Stomach smooth muscle (tissue), 2 donors: Measurements from ENCODE around the gene RAD50.
A peak's percentile ranks its signal among the peaks of the same experiment; 100 is the strongest.
"Not testable (repeated sequence)": the region's sequence is repeated elsewhere in the genome, so short reads cannot be mapped to it uniquely, and the experiment has no call there.

ENCODE experiments used
- H3K27ac ChIP-seq: one replicate; pipeline ENCODE4 v1.7.0; 2013; ENCODE audit warnings: mild to moderate bottlenecking, low read length, inconsistent platforms
- H3K27me3 ChIP-seq, 2 donors: one replicate each; pipeline ENCODE4 v1.7.0; 2013; ENCODE audit warnings: low read length in 2 of 2; ENCODE audit not compliant: insufficient read depth in 2 of 2, control insufficient read depth in 1 of 2
- H3K36me3 ChIP-seq, 2 donors: one replicate each; pipeline ENCODE4 v1.7.0; 2013; ENCODE audit warnings: low read length in 2 of 2; ENCODE audit not compliant: control insufficient read depth in 2 of 2, insufficient read depth in 2 of 2
- H3K4me1 ChIP-seq: one replicate; pipeline ENCODE4 v1.7.0; 2013; ENCODE audit warnings: low read length; ENCODE audit not compliant: control insufficient read depth, insufficient read depth
- H3K4me3 ChIP-seq, 2 donors: one replicate each; pipeline ENCODE4 v1.7.0; 2013; ENCODE audit warnings: low read length in 2 of 2
- H3K9ac ChIP-seq, 2 donors: one replicate each; pipeline ENCODE4 v1.7.0; 2013; ENCODE audit warnings: low read length in 2 of 2, mild to moderate bottlenecking in 1 of 2
- H3K9me3 ChIP-seq, 2 donors: one replicate each; pipeline ENCODE4 v1.7.0; 2013; ENCODE audit warnings: low read length in 2 of 2; ENCODE audit not compliant: control insufficient read depth in 2 of 2
- donor health status: healthy.
- donor health status: Pancreatic carcinoma.

The RAD50 gene

DNA sequence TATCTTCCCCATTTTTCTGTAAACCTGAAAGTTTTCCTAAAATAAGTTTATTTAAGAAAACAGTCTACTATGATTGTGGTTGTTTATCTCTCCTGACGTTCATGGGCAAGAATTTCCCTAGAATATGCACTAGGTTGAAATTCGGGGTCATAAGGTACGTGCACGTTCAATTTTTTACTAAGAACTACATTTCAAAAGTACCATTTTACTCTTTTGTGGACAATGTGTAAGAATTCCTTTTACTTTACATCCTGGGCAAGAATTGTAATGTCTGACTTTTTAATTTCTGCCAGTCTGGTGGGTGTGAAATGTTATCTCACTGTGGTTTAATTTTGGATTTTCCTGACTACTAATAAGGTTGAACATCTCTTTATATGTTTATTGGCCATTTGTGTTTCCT lies 25.8 kb upstream of the RAD50 start:
- Histone ChIP-seq H3K27ac (no peak overlapping the region), H3K9ac (no peak overlapping the region)

DNA sequence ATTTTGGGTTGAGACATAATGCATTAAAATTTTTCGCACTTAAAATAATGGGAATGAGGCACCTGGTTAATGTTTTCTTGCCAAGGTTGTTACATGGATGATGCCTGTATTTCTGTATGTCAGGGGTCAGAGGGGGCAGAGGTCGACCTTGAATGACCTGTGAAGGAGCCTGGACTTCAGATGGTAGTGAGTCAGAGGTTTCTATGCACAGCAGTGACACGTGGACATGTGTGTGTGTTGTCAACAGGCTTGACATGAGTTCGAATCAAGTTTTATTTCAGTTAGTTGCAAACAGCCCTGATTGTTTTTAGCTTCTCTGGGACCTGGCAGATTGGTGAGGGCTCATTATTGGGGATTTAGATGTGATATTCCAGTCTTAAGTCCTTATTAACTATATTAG lies 17.1 kb upstream of the RAD50 start:
- H3K36me3 ChIP-seq, result no peaks in the 10 kb centered on the region
- H3K9me3 ChIP-seq, result no peaks in the 10 kb centered on the region
- H3K4me1 ChIP-seq, result no peaks in the 10 kb centered on the region
- H3K27me3 ChIP-seq, result no peaks in the 10 kb centered on the region
- no peak overlapping the region for H3K27ac ChIP-seq
- no peak overlapping the region for H3K4me3 ChIP-seq
- no peak overlapping the region for H3K9ac ChIP-seq

More for the DNA sequence above, 25.8 kb upstream of the RAD50 start:
- Histone ChIP-seq H3K9me3 (no peaks in the 10 kb centered on the region), H3K4me1 (no peaks in the 10 kb centered on the region), H3K27me3 (no peaks in the 10 kb centered on the region), H3K36me3 (no peaks in the 10 kb centered on the region), H3K4me3 (no peak overlapping the region)

DNA sequence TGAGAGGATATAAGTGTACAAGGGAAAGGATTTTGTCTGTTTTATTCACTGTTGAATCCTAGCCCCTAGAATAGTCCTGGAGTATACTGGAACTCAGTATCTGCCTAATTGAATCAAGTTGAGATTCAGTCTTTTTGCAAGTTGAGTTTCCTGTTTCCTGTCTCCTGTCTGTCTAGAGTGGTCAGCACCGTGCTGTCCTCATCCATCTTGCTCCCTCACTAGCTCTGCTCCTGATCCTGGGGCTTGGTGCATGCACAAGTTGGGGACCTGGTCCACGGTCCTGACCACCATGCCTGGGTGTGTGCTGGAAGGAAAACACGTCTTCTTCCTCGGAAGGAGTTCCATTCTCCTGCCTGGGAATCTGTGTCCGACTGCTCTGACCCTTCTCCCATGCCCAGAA lies 16.6 kb upstream of the RAD50 start:
- H3K9me3 ChIP-seq, result no peaks in the 10 kb centered on the region
- no peak overlapping the region for H3K4me3 ChIP-seq
- no peaks in the 10 kb centered on the region for H3K27me3 ChIP-seq
- H3K9ac ChIP-seq, result no peak overlapping the region
- H3K4me1 ChIP-seq, result no peaks in the 10 kb centered on the region
- no peaks in the 10 kb centered on the region for H3K36me3 ChIP-seq
- H3K27ac ChIP-seq, result no peak overlapping the region

DNA sequence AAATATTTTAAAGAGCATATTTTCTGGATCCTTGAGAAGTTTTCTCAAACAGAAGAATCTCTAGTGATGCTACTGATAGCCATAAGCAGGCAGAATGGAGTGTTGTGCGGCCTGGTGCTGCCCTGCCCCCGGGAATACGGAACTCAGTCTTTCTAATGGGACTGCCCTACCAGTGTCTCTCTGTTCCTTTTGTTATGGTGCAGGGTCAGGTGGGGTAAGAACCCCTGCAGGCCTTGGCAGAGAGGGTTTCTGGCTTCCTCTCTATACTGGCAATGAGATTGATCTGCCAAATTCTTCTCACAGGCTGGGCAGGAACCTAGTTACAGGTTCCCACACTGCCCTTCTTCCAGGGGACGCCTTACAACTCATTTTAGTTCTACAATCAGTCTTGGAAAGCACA lies 16.0 kb upstream of the RAD50 start:
- H3K9ac ChIP-seq, result no peak overlapping the region
- no peak overlapping the region for H3K27ac ChIP-seq
- no peak overlapping the region for H3K4me3 ChIP-seq
- no peaks in the 10 kb centered on the region for H3K27me3 ChIP-seq
- H3K9me3 ChIP-seq, result no peaks in the 10 kb centered on the region
- no peaks in the 10 kb centered on the region for H3K36me3 ChIP-seq
- no peaks in the 10 kb centered on the region for H3K4me1 ChIP-seq

DNA sequence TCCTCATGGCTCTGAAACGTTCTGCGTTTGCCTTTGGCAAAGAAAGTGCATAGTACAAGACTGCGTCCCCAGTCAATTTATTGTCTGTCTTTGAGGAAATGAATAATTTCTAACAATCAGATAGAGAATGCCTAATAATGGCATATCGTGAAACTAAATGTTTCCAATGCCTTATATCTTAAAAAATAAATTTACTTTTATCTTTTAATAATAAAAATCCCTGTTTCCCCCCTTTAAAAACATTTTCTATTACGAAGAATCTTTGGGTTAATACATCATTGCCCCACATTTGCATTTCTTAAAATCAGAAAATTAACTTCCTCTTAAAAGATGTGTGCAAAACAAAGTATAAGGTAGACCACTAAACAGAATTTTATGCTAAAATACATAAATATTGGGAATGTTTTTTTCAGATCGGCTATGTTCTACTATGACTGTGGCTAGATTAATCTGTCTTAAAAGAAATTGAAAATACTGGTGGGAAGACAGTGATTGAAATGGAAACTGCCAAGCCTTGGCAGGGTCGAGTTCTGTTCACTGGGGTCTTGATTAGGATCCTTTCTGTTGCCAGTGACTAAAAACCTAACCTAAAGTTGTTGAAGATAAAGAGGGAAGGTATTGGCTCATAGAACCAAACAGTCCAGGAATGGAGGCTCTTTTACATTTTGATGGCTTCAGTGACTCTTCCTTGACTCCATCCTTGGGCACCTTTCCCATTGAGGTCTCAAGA lies 13.1 kb upstream of the RAD50 start, which contains the start of gene IL5:
IL5 (minus strand) TSS at position 51 of the 730 bp plus-strand sequence; CDS start at position 7, 44 bp downstream.
- Histone ChIP-seq H3K9me3 (no peaks in the 10 kb centered on the region), H3K9ac (no peak within 1 kb of the TSS), H3K4me3 (no peak within 1 kb of the TSS), H3K27me3 (no peaks in the 10 kb centered on the region), H3K27ac (no peak within 1 kb of the TSS), H3K4me1 (no peaks in the 10 kb centered on the region), H3K36me3 (no peaks in the 10 kb centered on the region)

DNA sequence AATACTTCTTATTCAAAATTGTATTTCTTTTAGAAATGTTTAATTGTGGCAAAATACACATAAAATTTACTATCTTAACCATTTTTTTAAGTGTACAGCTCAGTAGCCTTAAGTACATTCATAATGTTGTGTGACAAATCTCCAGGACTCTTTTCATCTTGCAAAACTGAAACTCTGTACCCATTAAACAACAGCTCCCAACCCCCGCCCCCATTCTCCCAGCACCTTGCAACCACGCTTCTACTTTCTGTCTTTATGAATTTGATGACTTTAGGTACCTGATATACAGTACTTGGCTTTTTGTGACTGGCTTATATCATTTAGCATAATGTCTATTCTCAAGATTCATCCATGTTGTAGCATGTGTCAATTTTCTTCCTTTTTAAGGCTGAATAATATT lies 10.7 kb upstream of the RAD50 start:
- H3K36me3 ChIP-seq, result no peaks in the 10 kb centered on the region
- H3K27me3 ChIP-seq, result no peaks in the 10 kb centered on the region
- H3K9me3 ChIP-seq, result no peaks in the 10 kb centered on the region
- no peak overlapping the region for H3K9ac ChIP-seq
- no peak overlapping the region for H3K27ac ChIP-seq
- no peak overlapping the region for H3K4me3 ChIP-seq
- no peaks in the 10 kb centered on the region for H3K4me1 ChIP-seq

DNA sequence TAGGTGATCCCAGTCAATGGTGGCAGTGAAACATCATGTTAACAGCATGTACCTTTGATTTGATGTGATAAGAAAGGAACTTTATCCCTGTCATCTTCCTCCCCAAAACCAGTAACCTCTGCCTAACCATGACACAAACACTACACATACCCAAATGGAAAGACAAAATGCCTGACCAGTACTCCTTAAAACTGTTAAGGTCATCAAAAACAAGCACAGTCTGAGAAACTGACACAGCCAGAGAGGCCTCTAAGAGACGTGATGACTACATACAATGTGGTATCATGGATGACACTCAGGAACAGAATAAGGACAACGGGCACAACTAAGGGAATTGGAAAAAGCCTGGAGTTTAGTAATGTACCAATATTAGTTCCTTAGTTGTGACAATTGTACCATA lies 9.5 kb upstream of the RAD50 start:
- Histone ChIP-seq H3K4me1 (no peaks in the 10 kb centered on the region), H3K4me3 (no peak overlapping the region), H3K9ac (no peak overlapping the region), H3K36me3 (no peaks in the 10 kb centered on the region), H3K27ac (no peak overlapping the region), H3K9me3 (no peaks in the 10 kb centered on the region), H3K27me3 (no peaks in the 10 kb centered on the region)

DNA sequence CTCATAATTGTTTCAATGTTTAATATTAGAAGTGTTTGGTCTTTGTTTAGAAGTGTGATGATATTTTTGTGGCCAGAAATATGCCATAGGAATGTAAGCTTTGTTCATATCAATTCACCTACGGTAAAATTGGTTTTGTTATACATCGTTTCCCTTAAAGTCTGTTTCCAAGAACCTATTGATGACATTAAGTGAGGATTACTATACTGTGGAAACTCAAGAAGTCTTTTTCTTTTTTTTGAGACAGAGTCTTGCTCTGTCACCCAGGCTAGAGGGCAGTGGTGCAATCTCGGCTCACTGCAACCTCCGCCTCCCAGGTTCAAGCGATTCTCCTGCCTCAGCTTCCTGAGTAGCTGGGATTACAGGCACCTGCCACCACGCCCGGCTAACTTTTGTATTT lies 7.9 kb upstream of the RAD50 start:
- H3K9me3 ChIP-seq, H3K36me3 ChIP-seq, H3K9ac ChIP-seq, H3K4me1 ChIP-seq, H3K4me3 ChIP-seq, H3K27ac ChIP-seq, H3K27me3 ChIP-seq: not testable (repeated sequence)

DNA sequence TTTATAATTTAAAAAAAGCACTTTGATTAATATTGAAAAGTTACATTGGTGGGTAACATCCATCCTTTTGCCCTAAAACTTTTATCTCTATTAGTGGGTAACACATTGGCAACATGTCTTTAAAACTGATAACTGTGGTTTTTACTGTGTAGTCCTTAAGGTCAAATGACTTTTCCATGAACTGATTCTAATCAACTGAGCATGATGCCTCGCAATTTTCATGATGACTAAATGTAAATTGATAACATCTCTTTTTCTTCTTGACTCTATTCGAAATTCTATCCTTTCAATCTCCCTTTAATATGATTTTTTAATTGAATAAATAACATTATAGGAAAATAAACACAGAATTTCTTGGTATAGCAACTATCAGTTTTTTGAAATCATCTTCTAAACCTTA lies 7.2 kb upstream of the RAD50 start:
- Histone ChIP-seq H3K4me3 (no peak overlapping the region), H3K27ac (no peak overlapping the region), H3K4me1 (no peaks in the 10 kb centered on the region), H3K27me3 (no peaks in the 10 kb centered on the region), H3K36me3 (no peaks in the 10 kb centered on the region), H3K9me3 (no peaks in the 10 kb centered on the region), H3K9ac (no peak overlapping the region)

DNA sequence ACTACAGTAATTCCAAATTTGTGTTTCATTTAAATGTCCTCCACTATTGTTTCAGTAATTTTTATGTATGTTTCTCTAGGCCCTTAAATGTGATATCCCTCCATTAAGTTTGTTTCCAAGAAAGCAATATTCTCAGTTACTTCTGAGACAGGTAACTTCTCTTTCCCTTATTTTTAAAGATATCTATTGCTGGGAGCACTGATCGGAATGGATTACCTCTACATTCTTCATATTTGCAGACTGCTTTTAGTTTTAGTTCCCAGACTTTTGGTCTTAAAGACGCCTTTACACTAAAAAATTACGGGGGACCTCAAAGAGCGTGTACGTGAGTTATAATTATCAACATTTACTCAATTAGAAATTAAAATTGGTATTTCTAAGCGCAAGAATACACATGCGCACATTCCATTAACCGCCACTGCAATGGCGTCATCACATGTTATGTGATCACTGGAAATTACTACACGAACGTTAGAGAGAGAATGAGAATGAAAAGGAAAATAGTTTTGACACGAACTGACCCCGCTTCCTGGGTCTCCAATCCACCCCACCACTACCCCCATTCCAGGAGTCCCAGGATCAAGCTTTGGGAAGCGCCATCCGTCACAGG lies 519 bp upstream of the RAD50 start:
- H3K4me1 ChIP-seq, result peaks cover 6% of the 10 kb centered on the region
- peak overlapping the region; percentile 91 to 95 for H3K9ac ChIP-seq

DNA sequence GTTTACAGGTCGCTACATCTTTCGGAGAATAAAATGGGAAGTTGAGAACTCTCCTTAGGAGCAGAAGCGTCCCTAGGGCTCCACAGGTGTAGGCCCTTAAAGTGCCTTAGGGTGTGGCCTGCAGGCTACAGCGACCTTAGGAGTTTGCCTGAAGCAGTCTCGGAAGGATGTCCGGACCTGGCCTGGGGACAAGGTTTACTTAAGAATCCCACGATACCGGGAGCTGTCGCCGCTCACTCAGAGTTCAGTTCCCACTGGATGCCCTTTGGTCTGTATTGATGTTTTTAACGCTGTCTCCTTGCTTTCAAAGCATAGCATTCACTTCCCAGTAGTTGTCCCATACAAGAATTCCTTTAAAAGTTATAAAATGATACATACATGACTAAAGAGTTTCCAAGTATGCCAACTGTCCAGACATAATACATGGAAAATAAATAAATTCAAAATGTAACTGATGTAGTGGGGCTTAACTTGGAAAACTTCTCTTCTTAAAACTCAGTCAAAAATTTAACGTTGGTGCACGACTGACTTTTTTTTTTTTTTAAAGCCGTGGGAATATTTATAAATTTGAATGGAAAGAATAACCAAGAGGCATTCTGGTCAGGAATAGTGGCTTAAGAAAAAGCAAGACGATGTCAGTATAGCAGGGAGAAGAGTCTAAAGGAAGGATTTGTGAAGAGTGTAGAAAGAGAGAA lies 848 bp downstream of the RAD50 start:
- H3K9me3 ChIP-seq, result no peaks in the 10 kb centered on the region
- H3K4me1 ChIP-seq, result peaks cover 6% of the 10 kb centered on the region
- H3K4me3 ChIP-seq, result peak overlapping the region; percentile 85 to 93
- no peaks in the 10 kb centered on the region for H3K27me3 ChIP-seq
- H3K9ac ChIP-seq, result peak overlapping the region; percentile 91 to 95
- H3K36me3 ChIP-seq, result peaks cover 2 to 9% of the 10 kb centered on the region in 2 donors
- H3K27ac ChIP-seq, result peak overlapping the region; percentile 76

More for the DNA sequence above, 519 bp upstream of the RAD50 start:
- H3K27me3 ChIP-seq, result no peaks in the 10 kb centered on the region
- peaks cover 0 to 4% of the 10 kb centered on the region in 2 donors for H3K36me3 ChIP-seq
- H3K9me3 ChIP-seq, result no peaks in the 10 kb centered on the region
- H3K4me3 ChIP-seq, result peak overlapping the region; percentile 85 to 93
- H3K27ac ChIP-seq, result peak overlapping the region; percentile 76
